Measurements from ENCODE around the gene PAK6. TPM values are rescaled to one million over a fixed set of nuclear protein-coding genes. Genes with fewer than 3 reads are reported as not detected.

The PAK6 gene
- total RNA-seq, 4 donors from 2014 or later: 0.33 to 0.52 (median 0.45) TPM; not detected in 1

GRCh38 chr15:40234783-40235182, 4.1 kb upstream of the PAK6 start:
- WGBS: 69% methylated on average over 2 of the region's 4 CpGs
- Histone ChIP-seq H3K36me3 (no peaks in the 10 kb centered on the region), H3K9me3 (no peaks in the 10 kb centered on the region), H3K4me1 (peaks cover 0 to 16% (median 13%) of the 10 kb centered on the region in 4 donors), H3K4me3 (no peak overlapping the region), H3K27ac (replicated peaks in 1 of 4) (no peak overlapping the region), H3K27me3 (peaks cover 0 to 11% (median 0%) of the 10 kb centered on the region in 4 donors)
- DNase-seq (ENCODE audit: extremely low spot score): no peak
- intact Hi-C loops (cut with DNase I): no loop called here
- no peak for TF ChIP-seq EP300 (IDR thresholded peaks at IDR 0.05)
- TF ChIP-seq, protein P1, sequence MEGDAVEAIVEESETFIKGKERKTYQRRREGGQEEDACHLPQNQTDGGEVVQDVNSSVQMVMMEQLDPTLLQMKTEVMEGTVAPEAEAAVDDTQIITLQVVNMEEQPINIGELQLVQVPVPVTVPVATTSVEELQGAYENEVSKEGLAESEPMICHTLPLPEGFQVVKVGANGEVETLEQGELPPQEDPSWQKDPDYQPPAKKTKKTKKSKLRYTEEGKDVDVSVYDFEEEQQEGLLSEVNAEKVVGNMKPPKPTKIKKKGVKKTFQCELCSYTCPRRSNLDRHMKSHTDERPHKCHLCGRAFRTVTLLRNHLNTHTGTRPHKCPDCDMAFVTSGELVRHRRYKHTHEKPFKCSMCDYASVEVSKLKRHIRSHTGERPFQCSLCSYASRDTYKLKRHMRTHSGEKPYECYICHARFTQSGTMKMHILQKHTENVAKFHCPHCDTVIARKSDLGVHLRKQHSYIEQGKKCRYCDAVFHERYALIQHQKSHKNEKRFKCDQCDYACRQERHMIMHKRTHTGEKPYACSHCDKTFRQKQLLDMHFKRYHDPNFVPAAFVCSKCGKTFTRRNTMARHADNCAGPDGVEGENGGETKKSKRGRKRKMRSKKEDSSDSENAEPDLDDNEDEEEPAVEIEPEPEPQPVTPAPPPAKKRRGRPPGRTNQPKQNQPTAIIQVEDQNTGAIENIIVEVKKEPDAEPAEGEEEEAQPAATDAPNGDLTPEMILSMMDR (IDR thresholded peaks at IDR 0.05): no peak
- TF ChIP-seq POLR2AphosphoS5 (IDR thresholded peaks at IDR 0.05): no peak
- TF ChIP-seq POLR2A (IDR thresholded peaks at IDR 0.05; ENCODE audit: low read depth): no peak

DNA sequence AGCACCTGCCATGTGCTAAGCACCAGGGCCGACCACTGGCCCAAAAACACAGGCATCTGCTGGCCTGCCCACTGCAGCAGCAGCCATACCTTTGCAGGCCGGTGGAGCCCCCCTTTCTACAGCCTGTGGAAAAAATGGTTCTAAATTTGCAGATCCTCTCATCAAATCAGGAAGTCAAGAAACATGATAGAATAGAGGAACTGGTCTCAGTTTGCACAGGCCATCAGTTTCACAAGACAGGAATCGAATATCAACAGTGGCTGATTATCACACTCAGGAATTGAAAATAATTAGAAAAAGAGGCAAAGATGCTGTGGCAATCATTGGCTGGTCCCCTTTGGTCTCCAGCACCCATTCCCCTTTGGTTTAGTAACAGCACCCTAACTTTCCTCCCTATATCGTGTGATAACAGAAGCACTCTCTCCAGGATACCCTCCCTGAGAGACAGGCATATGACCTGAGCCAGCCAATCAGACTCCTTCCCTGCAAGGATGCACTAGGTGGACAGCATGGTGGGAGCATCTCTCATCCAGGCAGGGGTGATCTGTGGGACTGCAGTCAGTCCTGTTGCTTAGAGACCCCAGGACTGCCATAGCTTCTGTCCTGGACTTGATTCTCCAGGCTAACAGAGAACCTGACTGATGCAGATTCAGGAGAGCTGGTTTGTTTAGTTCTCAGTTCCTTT, 3.5 kb upstream of the PAK6 start:
- Histone ChIP-seq H3K4me3 (no peak overlapping the region), H3K27me3 (peaks cover 0 to 16% (median 0%) of the 10 kb centered on the region in 4 donors), H3K36me3 (no peaks in the 10 kb centered on the region), H3K27ac (replicated peaks in 1 of 4) (no peak overlapping the region), H3K9me3 (no peaks in the 10 kb centered on the region), H3K4me1 (peaks cover 0 to 18% (median 13%) of the 10 kb centered on the region in 4 donors)
- WGBS: 83% methylated on average over 4 of the region's 4 CpGs
- intact Hi-C loops (cut with DNase I): no loop called here
- no peak for DNase-seq (ENCODE audit: extremely low spot score)
- TF ChIP-seq, protein P1 (IDR thresholded peaks at IDR 0.05): no peak
- TF ChIP-seq EP300 (IDR thresholded peaks at IDR 0.05) (no peak), POLR2A (IDR thresholded peaks at IDR 0.05; ENCODE audit: low read depth) (no peak), POLR2AphosphoS5 (IDR thresholded peaks at IDR 0.05) (no peak)

DNA sequence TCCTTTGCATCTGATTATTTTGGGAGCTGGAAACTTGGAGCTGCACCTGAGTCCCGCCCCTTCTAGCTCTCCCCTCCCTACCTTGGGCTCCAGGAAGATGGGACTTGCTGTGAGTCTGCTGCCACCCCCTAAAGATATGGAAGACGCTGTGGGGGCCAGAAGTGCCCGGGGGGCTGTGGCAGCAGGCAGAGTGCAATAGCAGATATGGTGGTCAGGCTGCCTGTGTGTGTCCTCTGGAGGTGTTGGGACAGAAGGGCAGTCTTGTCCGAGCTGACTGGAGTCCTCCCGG, 485 bp downstream of the PAK6 start:
- no peaks in the 10 kb centered on the region for H3K36me3 ChIP-seq
- DNase-seq (ENCODE audit: extremely low spot score): no peak
- TF ChIP-seq EP300 (IDR thresholded peaks at IDR 0.05) (no peak), POLR2A (IDR thresholded peaks at IDR 0.05; ENCODE audit: low read depth) (no peak), POLR2AphosphoS5 (IDR thresholded peaks at IDR 0.05) (no peak)
- TF ChIP-seq, protein P1 (IDR thresholded peaks at IDR 0.05): no peak
- H3K27ac ChIP-seq (replicated peaks in 1 of 4): no peak overlapping the region
- peaks cover 0 to 16% (median 0%) of the 10 kb centered on the region in 4 donors for H3K27me3 ChIP-seq
- peaks cover 0 to 18% (median 13%) of the 10 kb centered on the region in 4 donors for H3K4me1 ChIP-seq
- intact Hi-C loops (cut with DNase I): no loop called here
- no peaks in the 10 kb centered on the region for H3K9me3 ChIP-seq
- H3K4me3 ChIP-seq: peak overlapping the region; percentile 35 to 49 (median 40)
- WGBS: 49% methylated on average over 3 of the region's 5 CpGs

GRCh38 chr15:40239693-40240618, 1.1 kb downstream of the PAK6 start:
- DNase-seq (ENCODE audit: extremely low spot score): no peak
- H3K27me3 ChIP-seq: peaks cover 0 to 16% (median 0%) of the 10 kb centered on the region in 4 donors
- H3K4me3 ChIP-seq: peak overlapping the region in 1 of 4 donors; percentile 35
- no peak overlapping the region for H3K27ac ChIP-seq (replicated peaks in 1 of 4)
- H3K36me3 ChIP-seq: no peaks in the 10 kb centered on the region
- 82% methylated on average over 16 of the region's 19 CpGs for WGBS
- intact Hi-C loops (cut with DNase I): no loop called here
- H3K9me3 ChIP-seq: no peaks in the 10 kb centered on the region
- TF ChIP-seq POLR2AphosphoS5 (IDR thresholded peaks at IDR 0.05) (no peak), EP300 (IDR thresholded peaks at IDR 0.05) (no peak), POLR2A (IDR thresholded peaks at IDR 0.05; ENCODE audit: low read depth) (no peak)
- TF ChIP-seq, protein P1 (IDR thresholded peaks at IDR 0.05): no peak
- H3K4me1 ChIP-seq: peaks cover 0 to 18% (median 13%) of the 10 kb centered on the region in 4 donors
